AG10803 (cell line): ENCODE data around the gene SLC1A2.

Experiments used
- DNase-seq: peaks from one replicate; pipeline ENCODE4 v3.0.0; 2010; ENCODE audit warnings: low read depth
- H3K4me3 ChIP-seq: 2 replicates; pipeline ENCODE4 v1.5.1; 2011; ENCODE audit warnings: mild to moderate bottlenecking, low read length, control low read depth
- TF ChIP-seq, protein P1 (sequence below): conservative IDR thresholded peaks from 2 replicates; pipeline ENCODE4 v1.5.1; 2011; ENCODE audit warnings: mild to moderate bottlenecking, low read length, control low read depth, inconsistent platforms

SLC1A2 gene

DNA sequence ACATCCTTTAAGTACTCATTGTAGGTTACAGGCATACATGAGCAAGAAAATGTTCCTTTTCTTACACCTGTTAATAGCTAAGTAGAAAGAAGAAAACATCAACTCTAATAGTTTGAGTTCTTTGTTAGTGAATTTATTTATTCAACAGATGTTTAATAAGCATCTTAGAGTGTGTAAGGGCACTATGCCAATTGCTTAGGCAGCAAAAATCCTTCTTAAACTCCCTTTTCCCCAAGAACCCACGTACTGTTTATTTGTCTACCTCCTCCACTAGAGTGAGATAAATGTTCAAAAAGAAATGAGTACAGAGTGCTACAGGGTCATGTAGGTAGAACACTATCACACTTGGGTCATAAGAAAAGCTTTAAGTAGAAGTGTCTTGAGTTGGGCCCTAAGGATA is 149.0 kb downstream of the SLC1A2 start:
- no peak for DNase-seq
- TF ChIP-seq, protein P1, sequence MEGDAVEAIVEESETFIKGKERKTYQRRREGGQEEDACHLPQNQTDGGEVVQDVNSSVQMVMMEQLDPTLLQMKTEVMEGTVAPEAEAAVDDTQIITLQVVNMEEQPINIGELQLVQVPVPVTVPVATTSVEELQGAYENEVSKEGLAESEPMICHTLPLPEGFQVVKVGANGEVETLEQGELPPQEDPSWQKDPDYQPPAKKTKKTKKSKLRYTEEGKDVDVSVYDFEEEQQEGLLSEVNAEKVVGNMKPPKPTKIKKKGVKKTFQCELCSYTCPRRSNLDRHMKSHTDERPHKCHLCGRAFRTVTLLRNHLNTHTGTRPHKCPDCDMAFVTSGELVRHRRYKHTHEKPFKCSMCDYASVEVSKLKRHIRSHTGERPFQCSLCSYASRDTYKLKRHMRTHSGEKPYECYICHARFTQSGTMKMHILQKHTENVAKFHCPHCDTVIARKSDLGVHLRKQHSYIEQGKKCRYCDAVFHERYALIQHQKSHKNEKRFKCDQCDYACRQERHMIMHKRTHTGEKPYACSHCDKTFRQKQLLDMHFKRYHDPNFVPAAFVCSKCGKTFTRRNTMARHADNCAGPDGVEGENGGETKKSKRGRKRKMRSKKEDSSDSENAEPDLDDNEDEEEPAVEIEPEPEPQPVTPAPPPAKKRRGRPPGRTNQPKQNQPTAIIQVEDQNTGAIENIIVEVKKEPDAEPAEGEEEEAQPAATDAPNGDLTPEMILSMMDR, result no peak
- H3K4me3 ChIP-seq, result no peak overlapping the region

DNA sequence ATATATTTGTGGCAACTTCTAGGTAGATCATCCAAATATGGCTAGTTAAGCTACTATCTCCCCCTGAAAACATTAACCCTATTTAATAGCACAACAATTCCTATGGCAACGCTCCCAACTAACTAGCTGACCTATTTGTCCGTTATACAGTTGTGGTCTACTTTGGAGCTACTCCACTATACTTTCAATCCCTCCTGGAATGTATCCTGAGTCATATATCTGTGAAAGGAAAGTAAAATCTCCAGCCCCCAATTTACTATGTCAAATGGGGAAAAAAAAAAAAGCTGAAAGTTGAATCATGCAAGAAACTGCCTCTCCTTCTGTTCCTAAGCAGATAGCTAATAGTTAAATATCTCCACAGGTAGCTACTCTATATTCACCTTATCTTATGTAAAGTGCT is 151.9 kb downstream of the SLC1A2 start:
- TF ChIP-seq, protein P1, result no peak
- H3K4me3 ChIP-seq, result no peak overlapping the region
- DNase-seq, result peak; percentile 80

DNA sequence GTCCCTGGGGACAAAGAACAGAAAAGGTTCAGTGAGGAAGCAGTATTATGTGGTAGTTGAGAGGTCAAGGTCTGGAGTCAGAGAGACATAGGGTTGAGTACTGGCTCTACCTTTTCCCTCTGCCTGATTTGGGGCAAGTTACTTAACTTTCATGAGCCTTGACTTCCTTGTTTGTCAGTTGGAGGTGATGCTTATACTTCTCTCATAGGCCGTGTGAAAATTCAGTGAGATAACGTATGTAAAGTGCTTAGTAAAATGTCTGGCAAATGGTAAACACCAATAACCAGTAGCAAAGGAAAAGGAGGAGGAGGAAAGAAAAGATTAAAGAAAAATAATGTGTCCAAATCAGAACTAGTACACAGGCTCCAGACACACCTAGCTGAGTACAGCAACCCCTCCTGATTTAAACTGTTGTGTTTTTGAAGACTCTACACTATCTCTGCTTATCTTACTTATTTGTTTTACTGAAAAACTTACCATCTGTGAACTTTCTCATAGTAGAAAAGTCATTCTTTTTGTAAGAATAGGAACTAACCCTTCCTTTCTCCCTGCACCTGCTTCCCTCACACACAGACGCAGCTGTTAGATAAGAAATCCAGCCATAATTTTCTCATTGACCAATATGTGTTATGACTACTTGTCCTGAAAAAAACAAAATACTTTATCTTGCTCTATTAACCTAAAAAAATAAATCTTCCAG is 153.5 kb downstream of the SLC1A2 start:
- TF ChIP-seq, protein P1, result no peak
- no peak for DNase-seq
- no peak overlapping the region for H3K4me3 ChIP-seq

DNA sequence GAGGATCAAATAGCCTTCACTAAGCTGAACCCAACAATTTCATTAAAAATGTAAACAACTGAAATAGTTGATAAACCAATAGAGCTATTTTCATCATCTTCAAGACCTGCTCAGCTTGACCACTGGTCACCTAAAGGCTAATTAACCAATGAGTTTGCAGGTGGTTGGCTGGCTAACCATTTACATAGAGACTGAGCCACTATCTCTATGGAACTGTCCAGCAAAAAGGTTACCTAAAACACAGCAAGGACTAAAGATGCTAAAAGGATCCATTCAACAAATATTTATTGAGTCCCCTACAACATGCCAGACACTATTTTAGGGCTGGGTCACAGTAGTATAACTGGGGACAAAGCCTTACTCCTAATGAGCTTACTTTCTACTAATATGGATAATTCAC is 156.6 kb downstream of the SLC1A2 start:
- no peak overlapping the region for H3K4me3 ChIP-seq
- DNase-seq, result no peak
- TF ChIP-seq, protein P1, result no peak

DNA sequence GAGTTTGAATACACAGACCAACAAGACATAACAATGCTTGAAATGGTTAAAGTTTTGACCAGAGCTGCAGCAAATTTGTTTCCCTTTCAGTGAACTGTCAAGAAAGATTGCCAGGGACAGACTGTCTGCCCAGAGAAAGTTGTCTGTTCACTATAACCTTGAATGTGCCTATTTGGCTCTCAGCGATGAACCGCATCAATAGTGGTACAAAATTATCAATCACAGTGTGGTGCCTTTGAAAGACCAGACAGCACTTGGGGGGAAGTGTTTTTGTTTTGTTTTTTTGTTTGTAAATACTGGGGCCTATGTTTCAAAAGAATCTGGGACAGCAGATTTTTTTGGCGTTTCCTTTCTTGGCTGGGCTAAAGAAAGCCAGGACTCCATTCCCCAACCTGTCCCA is 157.3 kb downstream of the SLC1A2 start:
- H3K4me3 ChIP-seq, result no peak overlapping the region
- TF ChIP-seq, protein P1, result no peak

DNA sequence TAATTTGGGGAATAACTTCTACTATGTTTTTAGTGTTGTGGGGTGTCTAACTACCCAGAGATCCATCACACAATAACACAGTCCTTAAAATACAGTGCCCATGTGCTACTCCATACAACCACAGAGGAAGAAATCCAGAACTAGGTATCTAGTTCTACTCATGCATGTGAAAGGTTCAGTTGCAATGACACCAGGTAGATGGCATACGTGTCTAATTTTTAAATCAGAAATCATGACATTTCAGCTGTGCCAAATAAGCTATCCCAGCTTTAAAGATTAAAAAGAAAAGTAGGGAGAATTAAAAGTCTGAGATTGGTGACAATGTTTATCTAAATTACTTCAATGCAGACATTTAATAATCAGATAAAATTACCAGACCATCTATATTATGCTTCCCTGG is 158.2 kb downstream of the SLC1A2 start:
- no peak for DNase-seq
- H3K4me3 ChIP-seq, result no peak overlapping the region
- TF ChIP-seq, protein P1, result no peak

More for the DNA sequence above, 157.3 kb downstream of the SLC1A2 start:
- DNase-seq, result no peak

DNA sequence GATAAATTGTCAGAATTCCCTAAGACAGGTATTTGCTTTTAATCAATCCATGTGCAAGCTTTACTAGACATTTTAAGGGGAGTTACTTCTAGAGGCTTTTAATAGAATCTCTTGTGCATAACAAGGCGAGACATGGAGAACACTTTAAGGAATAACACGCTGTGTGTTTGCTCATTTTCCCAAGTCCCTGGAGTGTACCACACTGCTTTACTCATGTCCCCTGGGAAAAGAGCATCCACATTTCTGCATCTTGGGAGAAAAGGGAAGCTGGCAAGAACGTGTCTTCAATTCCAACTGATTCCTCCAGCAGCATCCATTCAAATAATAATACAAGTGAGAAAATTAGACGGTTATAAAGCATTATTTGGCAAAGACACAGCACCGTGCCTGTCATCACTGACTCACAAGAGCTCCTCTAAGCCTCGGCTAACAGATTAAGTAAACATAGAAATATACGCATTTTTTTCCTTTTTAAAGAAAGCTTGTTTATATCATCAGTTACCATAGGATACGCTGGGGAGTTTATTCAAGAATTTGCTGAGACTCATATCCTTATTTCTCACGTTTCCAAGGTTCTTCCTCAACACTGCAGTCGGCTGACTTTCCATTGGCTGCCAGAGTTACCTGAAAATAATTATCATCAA is 158.9 kb downstream of the SLC1A2 start:
- no peak overlapping the region for H3K4me3 ChIP-seq
- DNase-seq, result peak; percentile 86
- TF ChIP-seq, protein P1, result no peak
